HG03565 (cell line): Measurements from ENCODE around the gene YOD1.

ENCODE experiments used
- ATAC-seq: cut with Tn5 transposase; IDR thresholded peaks from one replicate; pipeline ENCODE4 v1.9.1; 2021; ENCODE audit warnings: mild to moderate bottlenecking, moderate library complexity; ENCODE audit not compliant: unreplicated experiment

Gene YOD1

DNA sequence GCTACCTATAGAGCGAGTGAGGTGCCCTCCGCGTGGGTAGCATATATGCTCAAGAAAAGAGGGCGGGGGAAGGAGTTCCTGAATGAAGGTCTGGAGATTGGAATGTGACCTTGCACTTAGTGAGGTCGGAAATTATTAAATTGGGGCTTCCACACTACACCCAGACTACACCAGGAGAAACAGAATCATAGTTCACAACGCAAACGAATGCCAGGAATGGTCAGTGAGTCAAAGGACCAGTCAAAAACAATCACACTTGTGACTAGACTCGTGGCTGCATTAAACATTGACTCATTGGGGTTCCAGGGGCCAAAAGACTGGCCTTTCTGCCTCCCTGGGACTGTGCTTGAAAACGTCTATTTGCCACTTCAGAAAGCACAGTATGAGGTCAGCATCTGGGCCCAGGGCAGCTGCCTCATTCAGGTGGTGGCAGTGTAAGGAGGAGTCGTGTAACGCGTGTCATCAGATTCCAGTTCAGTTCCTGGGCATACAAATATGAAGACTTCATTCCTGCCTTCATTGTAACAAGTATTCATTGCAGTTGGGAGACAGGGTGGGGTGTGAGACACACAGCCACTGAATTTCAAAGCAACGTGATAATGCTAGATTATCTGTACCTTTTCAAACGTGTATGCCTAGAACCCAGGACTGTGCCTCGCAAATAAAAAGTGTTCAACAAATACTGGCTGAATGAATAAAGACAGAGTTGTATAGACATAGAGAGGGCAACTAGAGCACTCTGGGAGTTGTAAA lies at the start of gene YOD1:
Gene YOD1 (minus strand): TSS at position 18 of the 753 bp plus-strand sequence. CDS start 178 bp downstream, outside the sequence.
- ATAC-seq = no peak

DNA sequence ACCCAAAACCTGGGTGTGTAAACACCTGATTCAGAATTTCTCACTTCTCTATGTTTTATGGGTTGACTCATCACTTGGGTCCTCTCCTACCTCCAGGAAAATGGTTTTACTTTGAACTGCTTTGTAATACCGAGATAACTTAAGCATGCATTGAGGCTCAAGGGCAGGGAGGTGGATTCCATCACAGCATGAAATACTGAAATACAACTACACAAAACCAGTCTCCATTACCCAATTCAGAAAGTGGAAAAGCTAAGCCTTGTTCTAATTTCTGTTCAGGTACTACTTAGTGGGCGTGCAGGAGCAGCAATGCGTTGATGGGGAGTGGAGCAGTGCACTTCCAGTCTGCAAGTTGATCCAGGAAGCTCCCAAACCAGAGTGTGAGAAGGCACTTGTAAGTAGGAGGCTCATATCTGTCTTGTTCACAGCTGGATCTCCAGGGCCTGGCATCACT lies 46.9 kb upstream of the YOD1 start:
- peak; percentile 87 for ATAC-seq

DNA sequence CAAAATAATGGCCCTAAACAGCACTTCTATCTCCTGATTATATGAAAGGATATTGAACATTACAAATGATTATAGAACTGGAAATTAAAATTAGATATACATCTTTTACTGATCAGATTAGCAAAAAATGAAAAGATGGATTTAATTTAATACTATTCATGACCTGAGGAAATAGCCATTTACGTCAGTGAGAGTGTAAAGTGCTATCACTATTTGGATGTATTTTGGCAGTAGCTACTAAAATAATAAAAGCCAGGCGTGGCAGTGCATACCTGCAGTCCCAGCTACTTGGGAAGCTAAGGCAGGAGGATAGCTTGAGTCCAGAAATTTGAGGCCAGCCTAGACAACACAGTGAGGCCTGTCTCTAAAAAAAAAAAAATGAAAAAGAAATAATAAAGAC lies 42.9 kb upstream of the YOD1 start:
- ATAC-seq = no peak

DNA sequence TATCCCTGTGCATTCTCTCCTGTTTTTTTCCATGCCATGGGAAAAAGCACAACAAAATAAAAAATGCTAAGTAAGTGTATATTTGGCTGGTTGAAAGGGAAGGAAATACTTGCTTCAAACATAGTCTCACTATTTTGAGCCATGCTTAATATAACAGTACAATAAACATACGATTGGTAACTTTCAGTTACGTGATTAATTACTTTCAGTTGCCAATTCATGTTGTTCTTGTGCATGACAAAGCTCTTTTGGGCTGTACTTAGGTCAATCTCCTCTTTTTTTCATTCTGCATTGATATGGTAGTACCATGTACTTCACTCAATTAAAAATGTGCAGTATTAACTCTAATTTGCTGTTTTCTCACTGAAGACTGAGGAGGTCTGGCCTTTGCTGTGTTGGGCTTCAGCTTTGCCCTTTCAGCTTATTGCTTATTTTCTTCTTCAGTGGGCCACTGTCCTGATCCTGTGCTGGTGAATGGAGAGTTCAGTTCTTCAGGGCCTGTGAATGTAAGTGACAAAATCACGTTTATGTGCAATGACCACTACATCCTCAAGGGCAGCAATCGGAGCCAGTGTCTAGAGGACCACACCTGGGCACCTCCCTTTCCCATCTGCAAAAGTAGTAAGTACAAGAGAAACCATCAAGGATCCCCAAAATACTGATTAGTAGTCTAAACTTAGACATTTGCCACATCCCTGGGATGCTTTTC lies 40.3 kb upstream of the YOD1 start:
- no peak for ATAC-seq

DNA sequence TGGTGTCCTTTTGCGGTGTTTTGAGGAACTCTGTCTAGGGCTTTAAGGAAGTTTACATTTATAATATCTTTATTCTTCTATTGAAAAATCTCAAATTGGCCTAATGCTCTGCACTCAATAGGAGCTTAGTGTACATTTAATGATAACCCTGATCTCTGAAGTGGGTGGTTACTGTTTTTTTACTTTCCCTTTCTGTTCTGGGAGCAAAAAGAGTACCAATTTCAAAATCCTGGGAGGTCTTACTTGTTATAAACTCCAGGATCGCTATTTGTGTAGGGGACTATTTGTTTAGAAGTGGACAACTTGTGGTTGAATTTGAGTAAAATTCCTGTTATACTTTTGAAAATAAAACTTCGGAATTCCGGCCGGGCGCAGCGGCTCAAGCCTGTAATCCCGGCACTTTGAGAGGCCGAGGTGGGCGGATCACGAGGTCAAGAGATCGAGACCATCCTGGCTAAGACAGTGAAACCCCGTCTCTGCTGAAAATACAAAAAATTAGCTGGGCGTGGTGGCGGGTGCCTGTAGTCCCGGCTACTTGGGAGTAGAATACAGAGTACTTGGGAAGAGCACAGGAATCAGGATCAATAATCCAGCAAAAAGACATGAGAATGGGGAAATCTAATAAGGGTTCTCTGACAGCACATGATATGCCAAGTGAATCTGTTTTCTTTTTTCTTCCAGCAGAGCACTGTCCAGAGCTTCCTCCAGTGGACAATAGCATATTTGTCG lies 38.8 kb upstream of the YOD1 start:
- ATAC-seq = no peak

DNA sequence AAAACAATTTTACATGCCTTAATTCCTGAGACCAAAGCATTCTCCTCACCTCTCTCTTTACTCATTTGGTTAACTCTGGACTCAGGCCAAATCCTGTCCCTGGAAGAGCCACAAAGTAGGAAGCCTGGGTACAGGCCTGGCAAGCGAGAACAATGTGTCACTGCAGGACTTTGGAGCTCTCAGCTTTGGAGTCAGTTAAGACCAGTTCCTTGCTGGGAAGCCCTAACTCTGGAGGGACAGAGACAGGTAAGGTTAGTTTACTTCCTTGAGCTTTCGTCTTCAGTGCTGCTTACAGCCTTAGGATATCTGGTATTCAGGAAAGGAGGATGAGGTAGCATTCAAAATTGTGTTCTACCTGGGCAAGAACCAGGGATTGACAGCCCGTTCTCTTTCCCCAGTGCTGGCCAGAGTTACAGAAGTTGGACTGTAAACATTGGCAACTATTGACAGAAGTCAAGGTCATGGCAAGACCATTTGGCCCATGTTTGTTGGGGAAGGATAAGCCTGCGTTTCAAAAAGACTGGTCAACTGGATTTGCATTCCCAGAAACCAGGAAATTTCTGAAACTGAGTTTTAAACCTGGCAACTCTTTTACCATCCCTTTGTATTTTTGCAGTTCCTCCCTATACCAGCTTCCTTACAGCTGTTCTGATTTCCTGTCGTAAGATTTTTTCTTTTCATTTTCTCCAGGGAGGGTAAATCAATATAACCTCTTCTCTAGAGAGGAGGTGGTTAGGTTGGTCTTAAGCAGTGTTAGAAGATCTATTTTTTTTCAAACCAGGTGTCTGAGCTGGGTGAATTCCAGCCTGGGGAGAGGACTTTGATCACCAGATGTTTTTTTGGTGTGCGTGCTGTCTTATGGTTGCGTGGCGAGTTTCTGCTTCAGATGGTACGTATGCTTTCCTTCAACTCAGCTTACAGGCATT lies 38.0 kb upstream of the YOD1 start, which contains the start of gene C4BPB:
Gene C4BPB (plus strand): TSS at position 160 of the 926 bp plus-strand sequence. CDS start 672 bp downstream, at position 832.
- no peak for ATAC-seq

DNA sequence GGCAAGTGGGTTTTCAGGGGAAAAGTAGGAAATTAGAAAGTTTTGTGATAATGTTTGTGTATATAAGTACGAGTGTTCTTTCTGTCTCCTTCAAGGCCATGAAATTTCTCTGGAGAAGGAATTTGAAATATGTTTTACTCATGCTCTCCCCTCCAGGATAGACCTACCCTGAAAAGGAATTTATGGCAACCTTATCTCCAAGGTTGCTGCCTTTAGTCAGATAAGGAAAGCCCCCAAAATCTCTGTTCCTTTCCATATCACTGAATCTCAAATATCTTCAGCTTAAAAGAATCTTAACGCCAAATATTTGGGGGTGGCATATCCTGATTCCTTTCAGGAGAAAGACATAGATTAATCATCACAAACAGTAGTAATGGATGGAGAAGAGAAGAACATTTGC lies 37.2 kb upstream of the YOD1 start:
- no peak for ATAC-seq

DNA sequence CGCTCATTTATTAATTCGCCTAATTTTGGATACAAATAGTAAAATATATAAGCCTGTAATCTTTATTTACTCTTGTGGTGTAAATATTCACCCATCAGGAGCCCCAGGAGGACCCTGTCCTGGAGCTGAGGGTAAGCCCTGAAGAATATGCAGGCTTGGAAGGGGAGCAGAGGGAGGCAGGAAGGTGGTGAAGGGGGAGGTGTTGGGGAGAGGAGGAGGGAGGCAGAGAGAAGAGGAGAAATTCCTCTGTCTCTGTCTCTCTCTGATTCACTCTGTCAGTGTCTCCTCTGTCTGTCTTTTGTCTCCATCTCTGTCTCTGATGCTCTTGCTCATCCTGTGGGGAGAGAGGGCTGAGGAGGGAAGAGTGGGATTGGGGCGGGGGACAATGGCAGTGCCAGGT lies 34.9 kb upstream of the YOD1 start:
- no peak for ATAC-seq

DNA sequence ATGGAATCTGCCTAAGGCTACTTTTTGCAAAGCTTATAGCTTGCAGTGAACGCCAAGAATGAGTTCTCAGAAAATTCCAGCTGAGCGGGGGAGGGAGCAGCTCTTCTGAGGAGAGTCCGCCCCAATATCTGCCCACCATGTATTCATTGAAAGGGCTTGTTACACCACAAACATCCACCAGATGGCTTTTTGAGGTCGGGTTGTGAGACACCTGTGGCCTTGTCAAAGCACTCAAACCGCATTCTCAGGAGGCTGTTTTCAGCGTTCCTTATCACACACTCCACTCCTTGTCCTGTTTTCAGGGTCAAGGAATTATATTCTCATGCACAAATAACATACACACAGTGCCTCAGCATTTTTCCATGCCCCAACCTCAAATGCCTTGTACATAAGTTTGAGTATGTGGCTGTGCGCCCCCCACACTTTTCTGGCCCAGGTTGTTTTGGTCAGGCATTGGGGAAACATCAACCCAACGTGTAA lies 33.7 kb upstream of the YOD1 start:
- peak; percentile 53 for ATAC-seq

DNA sequence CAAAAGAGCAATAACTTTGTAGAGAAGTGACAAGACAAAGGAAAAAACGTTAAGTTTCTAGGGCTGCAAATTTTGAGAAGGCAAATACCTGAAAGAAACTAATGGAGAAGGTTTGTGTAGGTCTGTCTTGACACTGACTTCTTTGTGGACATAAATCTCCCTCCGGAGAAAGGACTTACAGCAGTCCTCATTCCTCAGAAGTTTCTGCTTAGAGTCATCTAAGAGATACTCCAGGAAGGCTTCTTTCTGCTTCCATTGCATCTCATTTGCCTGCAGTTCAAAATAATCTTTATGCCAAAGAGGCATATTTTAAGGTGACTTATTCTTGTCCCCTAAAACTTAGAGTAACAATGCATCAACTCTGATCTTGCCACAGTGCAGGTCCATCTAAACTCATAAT lies 33.2 kb upstream of the YOD1 start:
- no peak for ATAC-seq

DNA sequence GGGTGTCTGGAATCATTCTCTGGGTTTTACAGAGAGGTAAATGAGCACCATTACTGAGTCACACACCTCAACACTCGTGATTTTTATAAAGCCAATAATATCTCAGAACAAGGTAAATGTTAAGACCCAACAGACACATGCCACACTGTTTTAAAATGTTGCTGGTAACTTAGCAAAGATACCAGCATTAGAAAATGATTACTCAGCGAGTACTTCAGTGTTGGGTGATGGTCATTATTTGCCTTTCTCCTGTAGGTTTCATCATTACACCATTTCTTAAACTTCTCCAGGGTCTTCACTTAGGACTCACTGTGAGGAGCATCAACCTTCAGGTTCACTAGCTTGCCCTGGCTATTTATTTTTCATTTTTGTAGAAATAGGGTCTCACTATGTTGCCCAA lies 30.8 kb upstream of the YOD1 start:
- ATAC-seq = no peak

DNA sequence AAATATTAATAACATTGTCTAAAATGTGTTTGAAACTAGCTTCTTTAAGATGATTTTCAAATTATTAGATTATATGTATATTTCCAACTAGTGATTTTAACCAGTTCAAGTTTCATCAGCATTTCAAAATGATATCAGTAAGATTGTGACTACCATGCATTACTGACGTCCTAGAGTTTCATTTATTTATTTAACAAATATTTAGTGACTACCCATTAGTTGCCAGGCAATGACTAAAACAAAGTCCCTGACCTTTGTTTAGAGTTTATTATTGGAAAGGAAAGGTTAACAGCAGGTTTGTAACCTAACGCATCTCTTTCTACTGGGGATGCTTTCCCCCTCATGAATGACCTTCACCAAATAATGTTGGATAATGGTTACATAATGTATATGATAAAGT lies 30.1 kb upstream of the YOD1 start:
- ATAC-seq = no peak

DNA sequence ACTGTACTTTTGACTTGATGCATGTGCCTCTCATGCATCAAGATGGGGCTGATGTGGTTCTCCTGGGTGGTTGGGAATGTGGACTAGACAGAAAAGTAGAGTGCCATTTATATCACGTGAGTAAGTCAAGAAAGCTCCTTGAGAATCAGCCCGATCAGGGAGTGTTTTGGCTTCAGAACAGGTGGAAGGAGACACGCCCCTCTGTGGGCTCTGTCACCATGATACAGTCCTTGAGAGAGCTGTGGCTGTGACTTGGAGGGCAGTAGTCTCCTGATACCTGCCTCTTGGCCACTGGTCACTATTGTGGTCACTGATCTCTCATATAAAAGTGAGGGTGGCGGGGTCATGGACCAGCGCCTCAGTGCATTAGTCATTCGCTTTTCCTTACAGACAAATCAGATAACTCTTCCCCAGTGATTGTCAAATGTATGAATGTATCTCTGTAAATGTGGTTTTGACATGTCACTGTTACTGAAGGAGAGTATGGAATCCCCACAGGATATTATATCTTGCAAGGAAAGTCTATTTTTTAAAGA lies 28.8 kb upstream of the YOD1 start:
- ATAC-seq = no peak

DNA sequence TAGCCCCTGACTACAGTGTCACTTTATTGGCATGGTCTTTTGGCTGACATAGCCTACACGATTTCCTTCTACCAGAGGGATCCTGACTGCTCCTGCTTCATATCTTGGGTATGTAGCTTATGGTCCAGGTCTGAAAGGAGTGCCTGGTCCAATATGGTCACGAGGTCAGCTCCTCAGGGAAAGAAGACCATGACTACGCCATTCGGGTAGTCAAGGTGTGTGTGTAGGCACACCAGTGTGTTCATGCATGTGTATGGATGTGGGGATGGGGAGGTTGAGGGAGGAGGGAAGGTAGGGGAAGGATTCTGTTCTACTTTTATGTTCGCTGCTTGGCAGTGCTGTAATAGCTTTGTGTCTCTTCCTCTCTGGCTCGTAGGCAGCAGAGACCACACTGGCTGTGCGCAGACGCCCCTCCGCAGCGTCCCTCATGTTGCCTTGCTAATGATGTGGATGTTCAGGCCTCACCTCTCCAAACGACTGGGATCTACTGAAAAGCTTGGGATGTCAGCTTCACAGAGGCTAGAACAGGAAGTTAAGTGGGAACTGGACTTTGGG lies 27.6 kb upstream of the YOD1 start:
- no peak for ATAC-seq

DNA sequence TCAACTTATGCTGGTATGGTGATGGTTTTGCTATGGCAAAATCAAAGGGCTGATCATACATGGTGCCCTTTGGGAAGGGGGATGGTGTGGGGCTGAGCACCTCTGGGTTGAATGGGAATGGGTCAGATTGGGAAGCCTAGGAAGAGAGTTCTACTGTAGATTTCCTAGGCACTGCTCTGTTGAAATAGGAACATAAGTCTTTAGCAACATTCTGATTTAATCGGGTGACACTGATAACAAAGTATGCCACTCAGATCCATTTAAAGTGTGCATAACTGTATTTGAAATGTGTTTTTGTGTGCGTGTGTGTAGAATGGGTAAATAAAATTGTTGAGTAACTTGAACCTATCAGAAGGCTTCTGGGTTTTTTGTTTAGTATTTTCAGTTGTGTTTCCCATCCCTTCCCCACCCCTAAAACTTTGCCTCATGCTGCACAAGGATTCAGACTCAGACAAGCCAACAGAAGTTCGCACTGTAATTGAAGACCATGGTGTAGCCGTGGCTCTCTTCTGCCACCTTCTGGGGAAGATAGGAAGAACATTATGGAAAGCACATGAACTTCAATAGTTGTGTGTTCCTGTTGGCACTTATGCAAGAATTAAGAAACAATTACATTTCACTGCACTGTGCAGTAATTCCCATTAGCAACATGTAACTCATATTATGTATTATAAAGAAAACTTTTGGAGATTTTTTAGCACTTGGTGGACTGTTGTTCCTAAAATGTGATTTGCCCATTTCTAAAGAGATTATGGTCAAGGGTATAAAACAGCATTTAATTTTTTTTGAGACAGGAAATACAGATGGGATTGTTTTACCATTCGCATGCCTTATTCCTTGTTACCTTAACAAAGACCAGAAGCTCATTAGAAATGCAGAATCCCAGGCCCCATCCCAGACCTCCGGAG lies 26.7 kb upstream of the YOD1 start:
- ATAC-seq = no peak

DNA sequence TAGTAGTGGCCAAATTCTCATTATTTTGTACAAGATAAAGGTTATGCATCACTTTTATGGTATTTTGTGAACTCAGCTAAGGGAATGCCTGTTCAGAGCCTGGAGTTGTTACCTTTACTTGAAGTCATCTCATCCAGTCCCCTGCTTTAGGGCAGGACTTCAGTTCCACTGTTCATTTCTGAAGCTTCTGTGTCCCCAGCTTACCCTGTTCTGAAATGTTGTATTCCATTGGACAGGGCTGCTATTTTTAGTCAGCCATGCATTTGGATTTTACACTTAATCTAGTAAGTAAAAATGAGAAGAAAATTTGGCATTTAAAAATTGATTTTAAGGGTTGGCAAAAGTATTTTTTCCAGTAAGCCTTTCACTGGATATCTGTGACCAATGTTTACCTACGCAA lies 26.0 kb upstream of the YOD1 start:
- no peak for ATAC-seq

DNA sequence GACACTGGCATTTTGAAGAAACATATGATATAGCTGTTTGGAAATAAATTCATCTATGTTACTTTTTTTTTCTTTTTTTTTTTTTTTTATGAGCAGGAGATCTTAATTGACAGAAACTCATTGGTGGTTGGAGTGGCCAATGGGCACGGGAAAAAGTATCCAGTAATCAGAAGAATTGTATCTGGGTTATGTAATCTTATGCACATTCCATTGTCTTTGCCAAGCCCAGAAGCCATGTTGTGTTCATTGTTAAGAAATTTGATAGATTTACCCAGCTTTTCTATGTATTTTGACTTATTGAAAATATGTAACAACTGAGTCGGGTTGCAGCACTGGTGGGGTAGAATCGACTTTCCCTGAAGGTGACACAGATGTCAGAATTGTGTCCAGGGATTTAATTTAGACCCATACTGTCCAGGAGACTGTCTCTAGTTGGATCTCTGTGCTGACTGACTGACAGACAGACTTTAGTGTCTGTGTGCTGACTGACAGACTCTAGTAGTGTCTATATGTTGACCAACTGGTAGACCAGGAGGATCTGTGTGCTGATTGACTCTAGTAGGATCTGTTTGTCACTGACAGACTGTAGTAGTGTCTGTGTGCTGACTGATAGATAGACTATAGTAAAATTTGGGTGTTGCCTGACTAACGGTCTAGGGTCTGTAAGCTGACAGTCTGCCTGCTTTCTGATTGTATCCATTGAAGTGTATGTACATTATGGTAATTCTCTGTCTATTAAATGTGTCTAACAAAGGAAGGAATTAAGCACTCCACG lies 25.4 kb upstream of the YOD1 start:
- no peak for ATAC-seq
